ENCODE data around the gene ETS1.
A peak's percentile ranks its signal among the peaks of the same experiment; 100 is the strongest.
"Not testable (repeated sequence)": the region's sequence is repeated elsewhere in the genome, so short reads cannot be mapped to it uniquely, and the experiment has no call there.

The ETS1 gene

GRCh38 chr11:128456566-128457268 lies 130.6 kb downstream of the ETS1 start:
- DNase-seq, result no peak

GRCh38 chr11:128455766-128456165 lies 131.6 kb downstream of the ETS1 start:
- DNase-seq, result no peak

GRCh38 chr11:128453444-128454336 lies 133.7 kb downstream of the ETS1 start:
- DNase-seq, result no peak

- no peak for DNase-seq
Observed at GRCh38 chr11:128451652-128452470, 135.5 kb downstream of the ETS1 start.

- no peak for DNase-seq
Observed at GRCh38 chr11:128450882-128451651, 136.3 kb downstream of the ETS1 start.

GRCh38 chr11:128450425-128450824 lies 136.9 kb downstream of the ETS1 start:
- not testable (repeated sequence) for DNase-seq

GRCh38 chr11:128448981-128449713 lies 138.2 kb downstream of the ETS1 start:
- DNase-seq, result no peak

- no peak for DNase-seq
Observed at GRCh38 chr11:128448200-128448886, 139.0 kb downstream of the ETS1 start.

GRCh38 chr11:128447233-128447632 lies 140.1 kb downstream of the ETS1 start:
- no peak for DNase-seq

- DNase-seq, result not testable (repeated sequence)
Observed at GRCh38 chr11:128445921-128446320, 141.4 kb downstream of the ETS1 start.

GRCh38 chr11:128437136-128437535 lies 150.2 kb downstream of the ETS1 start:
- no peak for DNase-seq

- no peak for DNase-seq
Observed at GRCh38 chr11:128434818-128435217, 152.5 kb downstream of the ETS1 start.

GRCh38 chr11:128434411-128434810 lies 152.9 kb downstream of the ETS1 start:
- DNase-seq, result no peak

- DNase-seq, result no peak
Observed at GRCh38 chr11:128432926-128433325, 154.4 kb downstream of the ETS1 start.

GRCh38 chr11:128431931-128432330 lies 155.4 kb downstream of the ETS1 start:
- no peak for DNase-seq

GRCh38 chr11:128428935-128429334 lies 158.4 kb downstream of the ETS1 start:
- no peak for DNase-seq

GRCh38 chr11:128424851-128425285 lies 162.5 kb downstream of the ETS1 start:
- DNase-seq, result no peak

GRCh38 chr11:128424271-128424711 lies 163.1 kb downstream of the ETS1 start:
- DNase-seq, result no peak

- peak; percentile 96 for DNase-seq
Observed at GRCh38 chr11:128422576-128423370, 164.6 kb downstream of the ETS1 start.
